ENCODE results near the gene EPOP.

EPOP gene

GRCh38 chr17:38674749-38675615 is at the start of gene EPOP:
EPOP (minus strand) TSS chr17:38674957; CDS start chr17:38674495, 462 bp downstream.
- no peak for FAIRE-seq

- no peak for FAIRE-seq
Observed at GRCh38 chr17:38721802-38722201, 47.0 kb upstream of the EPOP start.

GRCh38 chr17:38720941-38721340 is 46.2 kb upstream of the EPOP start:
- FAIRE-seq, result no peak

- no peak for FAIRE-seq
Observed at GRCh38 chr17:38719943-38720641, 45.3 kb upstream of the EPOP start.

- FAIRE-seq, result no peak
Observed at GRCh38 chr17:38719289-38719942, 44.7 kb upstream of the EPOP start.

GRCh38 chr17:38717139-38717745 is 42.5 kb upstream of the EPOP start:
- FAIRE-seq, result no peak

- no peak for FAIRE-seq
Observed at GRCh38 chr17:38716368-38717005, 41.7 kb upstream of the EPOP start.

- no peak for FAIRE-seq
Observed at GRCh38 chr17:38715216-38715943, 40.6 kb upstream of the EPOP start.

GRCh38 chr17:38713456-38714075 is 38.8 kb upstream of the EPOP start:
- no peak for FAIRE-seq

- FAIRE-seq, result no peak
Observed at GRCh38 chr17:38712593-38712992, 37.8 kb upstream of the EPOP start.

GRCh38 chr17:38711792-38712571 is 37.2 kb upstream of the EPOP start:
- no peak for FAIRE-seq

GRCh38 chr17:38710985-38711384 is 36.2 kb upstream of the EPOP start:
- FAIRE-seq, result no peak

- no peak for FAIRE-seq
Observed at GRCh38 chr17:38710604-38710962, 35.8 kb upstream of the EPOP start.

- FAIRE-seq, result no peak
Observed at GRCh38 chr17:38709864-38710603, 35.3 kb upstream of the EPOP start.

GRCh38 chr17:38709104-38709820 is 34.5 kb upstream of the EPOP start:
- FAIRE-seq, result no peak

GRCh38 chr17:38707678-38708351 is 33.1 kb upstream of the EPOP start:
- FAIRE-seq, result no peak

- FAIRE-seq, result no peak
Observed at GRCh38 chr17:38706505-38707216, 31.9 kb upstream of the EPOP start.
